Measurements from ENCODE around the gene ZNF654.

DNA sequence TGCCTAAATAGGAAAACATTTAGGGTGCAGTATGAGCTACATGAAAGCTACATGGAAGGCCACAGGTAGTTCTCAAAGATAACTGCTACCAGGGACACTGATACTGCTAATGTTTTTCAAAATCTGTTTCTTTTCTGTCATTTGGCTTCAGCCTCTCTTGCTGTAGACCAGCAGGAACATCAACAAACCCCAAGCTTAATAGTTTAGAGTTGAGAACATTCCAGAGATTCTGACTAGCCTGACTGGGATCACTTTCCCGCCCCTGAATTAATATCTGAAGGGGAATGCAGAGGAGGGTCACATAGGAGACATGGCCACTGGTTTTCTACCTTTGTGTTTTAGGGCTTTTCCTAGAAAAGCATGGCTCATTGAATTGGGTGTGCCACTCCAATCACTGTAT is 73.8 kb downstream of the ZNF654 start:
- TF ChIP-seq, protein P1, sequence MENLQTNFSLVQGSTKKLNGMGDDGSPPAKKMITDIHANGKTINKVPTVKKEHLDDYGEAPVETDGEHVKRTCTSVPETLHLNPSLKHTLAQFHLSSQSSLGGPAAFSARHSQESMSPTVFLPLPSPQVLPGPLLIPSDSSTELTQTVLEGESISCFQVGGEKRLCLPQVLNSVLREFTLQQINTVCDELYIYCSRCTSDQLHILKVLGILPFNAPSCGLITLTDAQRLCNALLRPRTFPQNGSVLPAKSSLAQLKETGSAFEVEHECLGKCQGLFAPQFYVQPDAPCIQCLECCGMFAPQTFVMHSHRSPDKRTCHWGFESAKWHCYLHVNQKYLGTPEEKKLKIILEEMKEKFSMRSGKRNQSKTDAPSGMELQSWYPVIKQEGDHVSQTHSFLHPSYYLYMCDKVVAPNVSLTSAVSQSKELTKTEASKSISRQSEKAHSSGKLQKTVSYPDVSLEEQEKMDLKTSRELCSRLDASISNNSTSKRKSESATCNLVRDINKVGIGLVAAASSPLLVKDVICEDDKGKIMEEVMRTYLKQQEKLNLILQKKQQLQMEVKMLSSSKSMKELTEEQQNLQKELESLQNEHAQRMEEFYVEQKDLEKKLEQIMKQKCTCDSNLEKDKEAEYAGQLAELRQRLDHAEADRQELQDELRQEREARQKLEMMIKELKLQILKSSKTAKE (IDR thresholded peaks at IDR 0.05; ENCODE audit: low read depth, poor library complexity, severe bottlenecking) = no peak
- TF ChIP-seq CTCF (IDR thresholded peaks at IDR 0.05 in 2 of 3, conservative IDR thresholded peaks at IDR 0.05 in 1 of 3; ENCODE audit: control insufficient read depth in 2 of 3, extremely low read depth in 1 of 3, insufficient read depth in 1 of 3, low read depth in 3 of 3, low read length in 3 of 3) (no peak), EZH2 (IDR thresholded peaks at IDR 0.05; ENCODE audit: borderline replicate concordance, control insufficient read depth, low read depth, low read length) (no peak), HDGF (IDR thresholded peaks at IDR 0.05) (no peak), POLR2A (IDR thresholded peaks at IDR 0.05; ENCODE audit: low read depth, low read length) (no peak), KDM1A (IDR thresholded peaks at IDR 0.05; ENCODE audit: borderline replicate concordance) (no peak), TCF3 (IDR thresholded peaks at IDR 0.05; ENCODE audit: borderline replicate concordance, insufficient read depth, low read depth, low read length) (no peak), ATF3 (IDR thresholded peaks at IDR 0.05; ENCODE audit: borderline replicate concordance, extremely low read depth, low read depth, low read length) (no peak)
- TF ChIP-seq, protein P2, sequence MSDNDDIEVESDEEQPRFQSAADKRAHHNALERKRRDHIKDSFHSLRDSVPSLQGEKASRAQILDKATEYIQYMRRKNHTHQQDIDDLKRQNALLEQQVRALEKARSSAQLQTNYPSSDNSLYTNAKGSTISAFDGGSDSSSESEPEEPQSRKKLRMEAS (IDR thresholded peaks at IDR 0.05; ENCODE audit: low read depth, low read length) = no peak
